HepG2 (cell line): ENCODE data around the gene DOC2A. TPM values are rescaled to one million over a fixed set of nuclear protein-coding genes. Genes with fewer than 3 reads are reported as not detected.

Source experiments
- ATAC-seq: fragments of 200-7000 bp; cut with Tn5 transposase; 3 replicates; pipeline ENCODE4 v1.9.1; 2020; ENCODE audit warnings: mild to moderate bottlenecking, moderate library complexity
- BruUV-seq: library from RNA; stranded (reverse); fragments of 400-500 nt; replicated peaks from 2 replicates; lab custom pipeline; 2021; lab: Mats Ljungman, UMichigan
- CTCF ChIA-PET: fragments of 300-600 bp; formaldehyde crosslinking; extraction: SDS; loops from one replicate; lab custom pipeline; 2021; ENCODE audit warnings: low total read pairs, inconsistent platforms, low intra/inter-chr PET ratio; lab: Yijun Ruan, JAX
- POLR2A ChIA-PET: fragments of 350-600 bp; sonication (Branson Sonifier 250); formaldehyde crosslinking; loops from one replicate; lab custom pipeline; 2020; ENCODE audit warnings: antibody characterized with exemption, inconsistent platforms; lab: Yijun Ruan, JAX
- DNase-seq: peaks from one replicate; pipeline ENCODE4 v3.0.0-alpha.2; 2015; ENCODE audit warnings: low spot score
- FAIRE-seq: peaks from 3 replicates; lab custom pipeline; 2011; peaks lifted over from hg19 to GRCh38; lab: Jason Lieb, UNC
- H2AFZ ChIP-seq: one replicate; pipeline ENCODE4 v1.6.1; 2011; ENCODE audit warnings: low read length, inconsistent platforms
- H3K27ac ChIP-seq: fragments of 300-600 bp; 3 replicates; pipeline ENCODE4 v1.8.0; 2011; ENCODE audit warnings: mixed run types, mild to moderate bottlenecking, mixed read lengths, low read length, inconsistent platforms; ENCODE audit not compliant: insufficient read depth; ENCODE audit errors: extremely low read length
- H3K27me3 ChIP-seq, 2 experiments: fragments of 200-600 bp in 1 of 2; 2 replicates in 1 of 2; 3 replicates in 1 of 2; pipeline versions ENCODE4 v1.6.0 to v1.8.0; 2011; ENCODE audit warnings: low read length in 2 of 2, mild to moderate bottlenecking in 2 of 2, moderate library complexity in 2 of 2, inconsistent platforms in 1 of 2; ENCODE audit not compliant: insufficient read depth in 2 of 2, control insufficient read depth in 1 of 2
- H3K36me3 ChIP-seq, 2 experiments: fragments of 200-600 bp in 1 of 2; replicated peaks in 1 of 2; 2 replicates in 1 of 2; 3 replicates in 1 of 2; pipeline versions ENCODE4 v1.5.1 to v1.8.0; 2011; ENCODE audit warnings: low read length in 2 of 2, inconsistent platforms in 1 of 2; ENCODE audit not compliant: insufficient read depth in 2 of 2, control insufficient read depth in 1 of 2
- H3K4me1 ChIP-seq: 2 replicates; pipeline ENCODE4 v1.5.1; 2012; ENCODE audit warnings: low read length, inconsistent platforms; ENCODE audit not compliant: insufficient read depth
- H3K4me2 ChIP-seq: 2 replicates; pipeline ENCODE4 v1.6.0; 2011; ENCODE audit warnings: low read depth, low read length, inconsistent platforms
- H3K4me3 ChIP-seq, 3 experiments: fragments of 200-600 bp in 1 of 3; sonication (generic), shearing (Covaris generic) in 1 of 3; replicated peaks in 1 of 3; 2 replicates each; pipeline ENCODE4 v1.5.1; 2011 to 2016; ENCODE audit warnings: low read length in 3 of 3, inconsistent platforms in 2 of 3, low read depth in 2 of 3, mild to moderate bottlenecking in 2 of 3, control low read depth in 1 of 3, mixed read lengths in 1 of 3; ENCODE audit not compliant: insufficient read depth in 1 of 3
- H3K79me2 ChIP-seq: one replicate; pipeline ENCODE4 v1.6.1; 2011; ENCODE audit warnings: low read length, inconsistent platforms; ENCODE audit not compliant: insufficient read depth
- H3K9ac ChIP-seq: 2 replicates; pipeline ENCODE4 v1.6.0; 2011; ENCODE audit warnings: mild to moderate bottlenecking, low read depth, low read length, inconsistent platforms; ENCODE audit not compliant: insufficient read depth
- H3K9me3 ChIP-seq: 2 replicates; pipeline ENCODE4 v1.5.1; 2012; ENCODE audit warnings: mild to moderate bottlenecking, low read length
- H4K20me1 ChIP-seq: 2 replicates; pipeline ENCODE4 v1.6.0; 2011; ENCODE audit warnings: inconsistent platforms, mild to moderate bottlenecking, low read length, moderate library complexity; ENCODE audit not compliant: insufficient read depth
- AKAP8 ChIP-seq: sonication (generic); formaldehyde crosslinking; IDR thresholded peaks from 2 replicates; pipeline ENCODE4 v1.5.1; 2020; ENCODE audit warnings: mild to moderate bottlenecking, missing genetic modification reagents
- SAFB2 ChIP-seq: sonication (generic); formaldehyde crosslinking; IDR thresholded peaks from 2 replicates; pipeline ENCODE4 v1.5.1; 2020; ENCODE audit warnings: missing genetic modification reagents, low read depth, mild to moderate bottlenecking, borderline replicate concordance
- ZNF260 ChIP-seq: sonication (generic); formaldehyde crosslinking; IDR thresholded peaks from 2 replicates; pipeline ENCODE4 v1.4.0; 2020; ENCODE audit warnings: missing genetic modification reagents, low read depth, mild to moderate bottlenecking, borderline replicate concordance
- WGBS: methylation state at CpG from one replicate; pipeline ENCODE4 v1.1.6; 2017; ENCODE audit warnings: low lambda C conversion rate; 5-methylcytosine and 5-hydroxymethylcytosine counted together
- in situ Hi-C: cut with HindIII; loops from 2 replicates; pipeline ENCODE4 v1.10.0; 2017; ENCODE audit warnings: low pct_unique_long_range_greater_than_20kb; ENCODE audit not compliant: extremely low pct_ligation_motif_present
- intact Hi-C: fragments of 100-400 bp; cut with micrococcal nuclease; formaldehyde crosslinking; loops from one replicate; pipeline ENCODE4 v1.10.0; 2022; ENCODE audit not compliant: unreplicated experiment
- polyA plus RNA-seq, 8 experiments: library from polyadenylated mRNA; depleted of rRNA in 3 of 8; stranded (reverse) in 7 of 8; unstranded in 1 of 8; fragments of >200 nt; fragmentation: Illumina TruSeq in 4 of 8; extraction: Trizol in 4 of 8; gene quantifications; 2 replicates each; pipeline versions ENCODE4 v1.2.1 to v1.2.3, GENCODE V29; 2011 to 2016; ENCODE audit warnings: low read depth in 4 of 8, missing spikeins in 1 of 8, mixed read lengths in 1 of 8; ENCODE audit not compliant: insufficient read depth in 1 of 8
- total RNA-seq, 5 experiments: library from RNA; depleted of rRNA; stranded (reverse); fragments of >200 nt; fragmentation: Illumina TruSeq; extraction: Trizol; gene quantifications; 2 replicates each; pipeline ENCODE4 v1.2.3, GENCODE V29; 2016; ENCODE audit warnings: low read depth in 1 of 5
- TF ChIP-seq, protein P1 (sequence below), 2 experiments: sonication (generic) in 1 of 2; formaldehyde crosslinking in 1 of 2; IDR thresholded peaks; 2 replicates each; pipeline versions ENCODE4 v1.6.1 to v1.9.0; 2014 to 2022; ENCODE audit warnings: antibody characterized with exemption in 1 of 2, borderline replicate concordance in 1 of 2, inconsistent platforms in 1 of 2, low read depth in 1 of 2, missing genetic modification reagents in 1 of 2

DOC2A gene
- total and polyA plus RNA-seq, 2 of the 13 experiments (the other 11 are each of a cell fraction or from before 2014, with no cell fraction given): 0.15 to 0.55 TPM

DNA sequence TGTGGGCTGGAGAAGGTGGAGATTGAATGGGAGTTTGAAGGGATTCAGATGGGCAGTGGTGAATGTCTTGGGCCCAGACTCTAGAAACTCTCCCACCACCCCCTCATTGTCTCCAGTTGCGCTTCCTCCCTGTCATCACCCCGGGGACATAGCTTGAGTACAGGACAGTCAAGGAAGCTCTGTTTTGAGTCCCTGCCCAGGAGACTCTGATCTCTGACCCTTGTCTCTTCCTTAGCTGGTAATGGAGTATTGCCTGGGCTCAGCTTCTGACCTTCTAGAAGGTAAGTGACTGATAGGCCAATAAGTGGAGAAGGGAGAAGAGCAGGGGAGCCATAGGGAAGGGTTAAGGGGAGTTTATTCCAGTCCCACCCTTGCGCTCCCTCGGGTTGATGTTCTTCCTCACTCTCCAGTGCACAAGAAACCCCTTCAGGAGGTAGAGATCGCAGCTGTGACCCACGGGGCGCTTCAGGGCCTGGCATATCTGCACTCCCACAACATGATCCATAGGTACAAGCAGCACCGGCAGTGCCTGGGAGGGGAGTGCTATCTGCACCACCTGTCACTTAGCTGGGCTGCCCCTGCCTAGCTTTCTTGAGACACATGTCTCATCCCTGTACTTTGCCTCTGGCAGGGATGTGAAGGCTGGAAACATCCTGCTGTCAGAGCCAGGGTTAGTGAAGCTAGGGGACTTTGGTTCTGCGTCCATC, 32.1 kb downstream of the DOC2A start:
- H3K9me3 ChIP-seq: no peaks in the 10 kb centered on the region
- CTCF ChIA-PET: no interaction called here
- 98% methylated on average over 9 of the region's 9 CpGs for WGBS
- BruUV-seq: no TSS peak
- no peak overlapping the region for H3K4me3 ChIP-seq
- POLR2A ChIA-PET: interaction anchor here (0.6 to 1.5 kb wide), 2 partner anchors 87 to 152 kb away, joined by 3 read pairs; partner anchors contain the start of gene ALDOA
- DNase-seq (no peak), ATAC-seq (no peak), FAIRE-seq (no peak)
- intact Hi-C loops: no loop called here
- H3K27me3 ChIP-seq: no peaks in the 10 kb centered on the region; a peak in 1 of 5 replicates
- peaks cover 48 to 71% of the 10 kb centered on the region in 2 experiments for H3K36me3 ChIP-seq
- in situ Hi-C loops: no loop called here
- H4K20me1 ChIP-seq: peaks cover 23% of the 10 kb centered on the region
- no peak overlapping the region for H3K27ac ChIP-seq
- peaks cover 38% of the 10 kb centered on the region for H3K79me2 ChIP-seq
- peaks cover 24% of the 10 kb centered on the region for H3K4me1 ChIP-seq
- no peak overlapping the region for H3K9ac ChIP-seq
- no peak overlapping the region for H3K4me2 ChIP-seq
- H2AFZ ChIP-seq: no peak overlapping the region
- 0 out of 2 replicates have a peak, but pooled peaks have one; percentile 30 for TF ChIP-seq AKAP8 (CRISPR knock-in tag)
- TF ChIP-seq SAFB2 (CRISPR knock-in tag): 0 out of 2 replicates have a peak, but pooled peaks have one; percentile 24
- TF ChIP-seq ZNF260: no peak

DNA sequence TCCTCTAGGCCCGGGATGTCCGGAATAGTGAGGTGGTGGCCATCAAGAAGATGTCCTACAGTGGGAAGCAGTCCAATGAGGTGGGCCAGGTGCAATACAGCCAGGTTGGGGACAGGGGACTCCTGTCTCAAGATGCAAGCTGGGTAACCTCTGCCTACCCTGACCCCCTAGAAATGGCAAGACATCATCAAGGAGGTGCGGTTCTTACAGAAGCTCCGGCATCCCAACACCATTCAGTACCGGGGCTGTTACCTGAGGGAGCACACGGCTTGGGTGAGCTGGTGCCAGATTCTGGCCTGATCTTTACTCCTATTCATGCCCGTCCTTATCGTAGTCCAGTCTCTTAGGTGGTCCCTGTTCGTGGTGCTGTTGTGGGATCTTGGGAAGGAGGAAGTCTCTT, 32.7 kb downstream of the DOC2A start:
- Histone ChIP-seq H3K27me3 (no peaks in the 10 kb centered on the region; a peak in 1 of 5 replicates), H3K79me2 (peaks cover 38% of the 10 kb centered on the region), H3K4me1 (peaks cover 27% of the 10 kb centered on the region), H3K4me3 (no peak overlapping the region), H3K36me3 (peaks cover 42 to 65% of the 10 kb centered on the region in 2 experiments), H3K4me2 (no peak overlapping the region), H3K9me3 (no peaks in the 10 kb centered on the region), H3K9ac (no peak overlapping the region), H4K20me1 (peaks cover 23% of the 10 kb centered on the region), H2AFZ (no peak overlapping the region), H3K27ac (no peak overlapping the region)
- WGBS: 94% methylated on average over 9 of the region's 9 CpGs
- TF ChIP-seq, protein P1, sequence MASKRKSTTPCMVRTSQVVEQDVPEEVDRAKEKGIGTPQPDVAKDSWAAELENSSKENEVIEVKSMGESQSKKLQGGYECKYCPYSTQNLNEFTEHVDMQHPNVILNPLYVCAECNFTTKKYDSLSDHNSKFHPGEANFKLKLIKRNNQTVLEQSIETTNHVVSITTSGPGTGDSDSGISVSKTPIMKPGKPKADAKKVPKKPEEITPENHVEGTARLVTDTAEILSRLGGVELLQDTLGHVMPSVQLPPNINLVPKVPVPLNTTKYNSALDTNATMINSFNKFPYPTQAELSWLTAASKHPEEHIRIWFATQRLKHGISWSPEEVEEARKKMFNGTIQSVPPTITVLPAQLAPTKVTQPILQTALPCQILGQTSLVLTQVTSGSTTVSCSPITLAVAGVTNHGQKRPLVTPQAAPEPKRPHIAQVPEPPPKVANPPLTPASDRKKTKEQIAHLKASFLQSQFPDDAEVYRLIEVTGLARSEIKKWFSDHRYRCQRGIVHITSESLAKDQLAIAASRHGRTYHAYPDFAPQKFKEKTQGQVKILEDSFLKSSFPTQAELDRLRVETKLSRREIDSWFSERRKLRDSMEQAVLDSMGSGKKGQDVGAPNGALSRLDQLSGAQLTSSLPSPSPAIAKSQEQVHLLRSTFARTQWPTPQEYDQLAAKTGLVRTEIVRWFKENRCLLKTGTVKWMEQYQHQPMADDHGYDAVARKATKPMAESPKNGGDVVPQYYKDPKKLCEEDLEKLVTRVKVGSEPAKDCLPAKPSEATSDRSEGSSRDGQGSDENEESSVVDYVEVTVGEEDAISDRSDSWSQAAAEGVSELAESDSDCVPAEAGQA (IDR thresholded peaks at IDR 0.05; ENCODE audit: low read depth): no peak
- TF ChIP-seq, protein P1 (CRISPR knock-in tag; IDR thresholded peaks at IDR 0.05; ENCODE audit: borderline replicate concordance): no peak
- ATAC-seq (no peak), FAIRE-seq (no peak), DNase-seq (no peak)
- no TSS peak for BruUV-seq
- POLR2A ChIA-PET: interaction anchor here (0.6 to 1.5 kb wide), 2 partner anchors 87 to 152 kb away, joined by 3 read pairs; partner anchors contain the start of gene ALDOA
- intact Hi-C loops: no loop called here
- CTCF ChIA-PET: no interaction called here
- in situ Hi-C loops: no loop called here
